Amygdala (tissue), 56 donors: ENCODE data around the gene LSS.
"Not testable (repeated sequence)": the region's sequence is repeated elsewhere in the genome, so short reads cannot be mapped to it uniquely, and the experiment has no call there.

Experiments
- DNase-seq, 56 donors: peaks; one replicate each; lab custom pipeline; 2025; lab: John Stamatoyannopoulos, UW

The LSS gene

DNA sequence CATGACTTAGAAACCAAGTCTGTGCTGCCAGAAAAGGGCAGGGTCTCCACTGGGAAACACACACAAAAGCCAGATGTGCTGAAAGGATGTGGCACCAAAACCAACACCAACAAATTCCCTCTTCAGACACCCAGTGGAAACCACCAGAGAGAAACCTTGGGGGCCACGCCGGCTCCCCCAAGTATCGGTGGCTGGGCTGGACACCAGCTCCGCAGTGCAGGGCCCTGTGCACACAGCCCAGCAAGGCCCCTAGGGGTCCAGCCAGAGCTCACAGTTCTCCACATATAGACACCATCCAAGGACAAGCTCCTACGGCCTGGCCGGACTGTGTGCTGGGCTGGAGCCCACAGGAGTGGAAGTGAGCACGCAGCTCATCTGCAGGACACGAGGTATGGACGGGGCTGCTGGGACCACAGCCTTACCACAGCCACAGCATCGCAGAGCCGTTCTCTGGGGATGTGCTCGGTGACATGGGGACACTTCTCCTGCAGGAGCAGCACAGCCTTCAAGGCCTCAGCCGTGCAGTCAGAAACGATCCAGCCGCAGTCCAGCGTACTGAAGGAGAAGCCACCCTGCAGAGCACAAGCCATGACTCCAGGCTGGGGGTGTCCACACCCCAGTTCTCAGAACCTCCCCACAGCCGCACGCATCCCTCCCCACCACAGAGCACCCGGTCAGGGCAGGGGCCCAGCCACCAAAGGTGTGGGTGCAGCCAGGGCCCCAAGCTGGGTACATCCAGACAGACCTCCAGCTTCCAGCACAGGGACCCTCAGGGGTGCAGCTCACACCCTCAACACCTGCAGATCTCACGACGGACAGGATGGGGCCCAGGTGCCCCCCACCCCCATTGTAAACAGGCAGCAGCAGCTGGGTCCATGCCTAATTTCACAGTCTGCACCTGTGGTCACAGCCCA, 21.3 kb downstream of the LSS start:
- no peak for DNase-seq

DNA sequence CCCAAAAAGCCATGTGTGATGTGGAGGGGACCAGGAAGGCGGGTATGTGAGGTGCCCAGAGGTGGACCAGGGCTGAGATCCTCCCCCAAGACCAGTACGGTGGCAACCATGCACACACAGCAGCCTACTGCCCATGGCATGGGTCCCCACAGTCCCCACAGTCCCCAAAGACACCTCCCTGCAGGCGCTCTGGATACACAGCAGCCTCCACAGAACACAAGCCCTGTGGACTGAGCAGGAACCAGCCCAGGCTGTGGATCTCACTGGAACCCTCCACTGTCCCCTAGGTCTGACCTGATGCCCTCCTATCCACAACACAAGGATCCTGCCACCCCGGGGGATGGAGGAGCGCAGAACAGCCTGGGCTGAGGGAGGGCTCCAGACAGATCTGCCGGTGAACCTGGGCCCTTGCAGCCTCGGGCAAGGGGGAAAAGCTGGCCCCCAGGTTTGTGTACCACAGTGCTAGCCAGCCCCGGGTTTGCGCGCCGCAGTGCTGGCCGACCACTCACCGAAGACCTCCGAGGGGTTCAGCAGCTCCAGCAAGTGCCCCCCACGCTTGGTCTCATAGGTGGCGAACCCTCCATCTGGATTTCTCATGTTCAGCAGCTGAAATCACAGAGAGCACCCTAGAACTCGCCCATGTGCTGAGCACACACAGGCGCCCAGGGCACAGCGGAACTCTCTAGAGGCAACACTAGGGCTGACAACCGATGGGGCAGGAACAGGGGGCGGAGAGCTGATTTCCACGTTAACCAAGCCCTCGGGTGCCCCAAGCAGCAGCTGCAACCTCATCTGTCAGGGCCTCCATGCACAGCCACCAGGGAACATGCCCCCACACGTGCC, 22.2 kb downstream of the LSS start:
- DNase-seq, result no peak

DNA sequence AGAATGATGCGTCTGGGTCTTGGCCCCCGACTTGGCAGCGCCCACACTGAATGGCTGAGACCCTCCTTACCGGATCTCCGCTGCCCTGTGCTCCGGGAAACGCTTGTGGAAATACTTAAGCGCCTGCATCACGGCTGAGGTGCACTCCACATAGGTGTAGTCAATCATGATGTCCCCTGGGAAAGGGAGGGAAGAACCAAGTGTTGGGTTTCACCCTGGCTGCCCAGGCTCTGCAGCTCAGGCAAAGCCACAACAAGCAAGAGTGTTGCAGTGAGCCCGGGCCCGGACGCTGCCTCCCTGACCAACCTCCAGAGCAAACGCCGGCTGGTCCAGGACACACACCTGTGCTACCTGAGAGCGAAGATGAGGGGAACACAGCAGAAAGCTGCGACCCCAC, 22.8 kb downstream of the LSS start:
- DNase-seq, result no peak

DNA sequence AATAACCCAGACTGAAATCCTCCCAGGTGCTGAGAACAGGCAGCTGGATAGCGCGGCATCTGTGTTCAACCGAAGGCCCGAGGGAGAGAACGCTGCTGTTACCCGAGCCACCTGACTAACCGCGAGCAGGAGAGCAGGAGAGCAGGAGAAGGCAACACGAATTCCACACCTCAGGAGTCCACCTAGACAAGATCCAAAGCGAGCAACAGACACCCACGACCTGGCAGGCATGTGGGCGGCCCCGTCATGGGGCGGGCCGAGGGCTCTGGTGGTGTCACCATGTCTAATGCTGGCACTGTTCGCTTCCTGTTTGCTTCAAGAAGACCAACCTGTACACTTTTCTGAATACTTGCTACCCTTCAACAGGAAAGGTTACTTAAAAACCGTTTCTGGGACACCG, 23.4 kb downstream of the LSS start:
- no peak for DNase-seq

DNA sequence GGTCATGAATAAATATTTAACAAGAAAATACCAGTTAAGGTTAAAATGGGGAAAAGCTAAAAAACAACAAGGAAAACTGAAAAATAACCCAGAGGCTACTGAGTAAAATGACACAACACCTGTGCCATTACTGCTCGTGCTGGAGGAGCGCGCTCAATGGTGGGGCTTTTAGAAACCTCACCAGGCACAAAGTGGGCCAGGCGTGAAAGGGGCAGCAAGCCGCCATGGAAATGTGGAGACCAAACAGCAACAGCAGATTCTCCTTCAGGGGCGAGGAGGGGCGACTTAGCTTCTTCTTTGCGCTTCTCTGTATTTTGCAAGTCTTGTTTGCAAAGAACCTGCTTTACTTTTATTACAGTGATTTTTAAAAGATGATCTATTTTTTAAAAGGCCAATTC, 25.4 kb downstream of the LSS start:
- no peak for DNase-seq

DNA sequence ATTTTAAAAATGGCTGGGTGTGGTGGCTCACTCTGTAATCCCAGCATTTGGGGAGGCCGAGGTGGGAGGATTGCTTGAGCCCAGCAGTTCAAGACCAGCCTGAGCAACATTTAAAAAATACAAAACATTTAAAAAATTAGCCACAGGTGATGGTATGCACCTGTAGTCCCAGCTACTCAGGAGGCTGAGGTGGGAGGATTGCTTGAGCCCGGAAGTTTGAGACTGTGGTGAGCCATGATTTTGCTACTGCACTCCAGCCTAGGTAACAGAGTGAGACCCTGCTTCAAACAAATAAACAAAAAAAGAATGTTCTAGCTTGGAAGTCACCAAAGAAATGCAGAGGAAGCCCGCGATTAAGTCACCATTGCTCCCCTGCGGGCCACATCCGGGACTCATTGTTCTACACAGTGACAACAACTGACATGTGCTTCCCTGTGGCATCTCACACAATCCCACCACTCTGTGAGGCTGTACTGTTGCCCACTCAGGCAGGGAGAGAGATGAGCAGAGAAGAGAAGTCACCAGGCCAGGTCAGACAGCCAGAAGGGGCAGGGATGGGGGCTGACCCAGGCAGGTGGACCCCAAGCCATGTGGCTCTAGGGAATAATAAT, 25.9 kb downstream of the LSS start:
- DNase-seq, result no peak

DNA sequence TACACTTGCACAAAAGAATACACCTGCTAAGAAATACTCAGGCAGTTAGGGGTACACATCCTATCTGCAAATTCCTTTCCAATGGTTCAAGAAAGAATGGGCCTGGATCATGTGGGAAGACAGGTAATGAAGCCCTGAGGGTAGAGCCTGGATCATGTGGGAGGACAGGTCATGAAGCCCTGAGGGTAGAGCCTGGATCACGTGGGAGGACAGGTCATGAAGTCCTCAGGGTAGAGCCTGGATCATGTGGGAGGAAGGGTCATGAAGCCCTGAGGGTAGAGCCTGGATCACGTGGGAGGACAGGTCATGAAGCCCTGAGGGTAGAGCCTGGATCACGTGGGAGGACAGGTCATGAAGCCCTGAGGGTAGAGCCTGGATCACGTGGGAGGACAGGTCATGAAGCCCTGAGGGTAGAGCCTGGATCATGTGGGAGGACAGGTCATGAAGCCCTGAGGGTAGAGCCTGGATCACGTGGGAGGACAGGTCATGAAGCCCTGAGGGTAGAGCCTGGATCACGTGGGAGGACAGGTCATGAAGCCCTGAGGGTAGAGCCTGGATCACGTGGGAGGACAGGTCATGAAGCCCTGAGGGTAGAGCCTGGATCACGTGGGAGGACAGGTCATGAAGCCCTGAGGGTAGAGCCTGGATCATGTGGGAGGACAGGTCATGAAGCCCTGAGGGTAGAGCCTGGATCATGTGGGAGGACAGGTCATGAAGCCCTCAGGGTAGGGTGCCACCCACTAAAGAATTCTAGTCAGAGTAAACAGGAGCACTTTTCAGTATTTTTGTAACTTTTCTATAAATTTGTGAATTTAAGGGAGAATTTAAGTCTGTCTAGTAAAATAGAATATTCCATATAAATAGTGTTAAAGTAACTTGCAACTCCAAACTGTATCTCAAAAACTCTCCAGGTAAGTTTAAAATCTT, 27.4 kb downstream of the LSS start:
- DNase-seq, result not testable (repeated sequence)

DNA sequence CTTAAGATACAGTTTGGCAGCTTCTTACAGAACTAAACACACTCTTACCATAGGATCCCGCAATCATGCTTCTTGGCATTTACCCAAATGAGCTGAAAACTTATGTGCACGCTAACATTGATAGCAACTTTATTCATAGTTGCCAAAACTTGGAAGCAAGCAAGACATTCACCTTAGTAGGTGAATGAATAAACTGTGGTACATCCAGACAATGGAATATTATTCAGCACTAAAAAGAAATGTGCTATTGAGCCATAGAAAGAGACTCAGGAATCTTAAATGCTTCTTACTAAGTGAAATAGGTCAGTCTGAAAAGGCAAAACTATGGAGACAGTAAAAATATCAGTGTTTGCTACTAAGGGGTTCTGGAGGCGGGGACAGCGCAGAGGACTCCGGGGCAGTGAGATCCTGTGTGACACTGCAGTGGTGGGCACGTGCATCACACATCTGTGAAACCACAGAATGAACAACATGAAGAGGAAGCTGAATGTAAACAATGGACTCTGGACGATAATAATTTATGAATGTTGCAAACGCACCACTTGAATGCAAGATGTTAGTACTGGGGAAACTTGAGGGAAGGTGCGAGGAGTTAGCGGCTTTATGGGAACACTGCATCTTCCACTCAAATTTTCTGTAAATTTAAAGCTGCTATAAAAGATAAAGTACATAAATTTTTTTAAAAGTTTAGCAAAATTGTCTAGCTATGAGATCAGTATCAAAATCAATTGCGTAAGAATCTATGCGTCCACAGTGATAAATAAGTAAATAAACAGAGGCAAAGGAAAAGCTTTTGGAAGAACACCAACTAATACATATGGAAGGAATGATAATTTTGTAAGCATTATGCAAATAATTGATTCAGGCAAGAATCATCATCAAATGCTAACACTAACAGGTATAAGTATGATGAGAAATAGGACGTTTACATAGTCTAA, 28.9 kb downstream of the LSS start:
- DNase-seq, result no peak

DNA sequence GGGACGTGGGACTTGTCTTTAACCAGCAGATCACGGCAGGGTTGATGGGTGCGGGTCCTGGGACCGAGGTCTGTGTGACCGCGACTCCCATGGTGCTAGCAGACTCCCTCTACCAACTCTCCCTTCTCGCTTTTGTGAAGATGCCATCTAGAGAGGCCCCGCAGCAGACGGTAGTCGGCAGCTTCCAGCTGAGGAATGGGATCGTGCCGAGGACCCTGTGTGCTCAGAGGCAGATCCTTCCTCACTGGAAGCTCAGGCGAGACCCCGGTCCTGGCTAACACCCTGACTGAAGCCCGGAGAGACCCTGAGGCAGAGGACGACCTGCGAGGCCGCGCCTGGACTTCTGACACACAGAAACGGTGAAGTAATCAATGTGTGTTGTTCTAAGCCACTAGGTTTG, 31.8 kb downstream of the LSS start:
- DNase-seq, result no peak

DNA sequence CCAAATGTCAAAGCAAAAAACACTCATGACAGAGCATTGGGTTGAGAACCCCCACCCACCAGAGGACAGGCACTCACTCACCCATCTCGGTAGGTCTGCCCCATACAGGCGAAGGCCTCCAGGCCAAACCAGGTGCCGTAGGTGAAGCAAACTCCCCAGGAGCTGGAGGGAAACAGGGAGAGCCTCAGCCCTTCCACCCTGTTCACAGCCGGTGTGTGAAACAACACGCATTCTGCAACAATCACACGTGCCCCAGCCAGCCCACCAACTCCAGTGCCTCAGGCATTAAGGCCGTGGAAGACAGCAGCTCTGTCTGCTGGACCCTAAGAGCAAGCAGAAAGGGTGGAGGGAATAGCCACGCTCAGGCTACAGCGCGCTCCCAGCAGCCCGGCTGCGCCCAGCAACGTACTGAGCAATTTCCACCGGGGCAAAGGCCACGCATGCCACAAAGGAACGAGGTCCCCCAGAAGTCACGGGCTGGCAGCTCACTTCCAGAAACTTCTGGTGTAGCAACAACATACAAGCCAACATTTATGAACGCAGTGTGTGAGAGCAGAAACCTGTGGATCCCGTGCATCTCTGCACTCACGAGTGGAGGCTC, 32.9 kb downstream of the LSS start:
- DNase-seq, result no peak

DNA sequence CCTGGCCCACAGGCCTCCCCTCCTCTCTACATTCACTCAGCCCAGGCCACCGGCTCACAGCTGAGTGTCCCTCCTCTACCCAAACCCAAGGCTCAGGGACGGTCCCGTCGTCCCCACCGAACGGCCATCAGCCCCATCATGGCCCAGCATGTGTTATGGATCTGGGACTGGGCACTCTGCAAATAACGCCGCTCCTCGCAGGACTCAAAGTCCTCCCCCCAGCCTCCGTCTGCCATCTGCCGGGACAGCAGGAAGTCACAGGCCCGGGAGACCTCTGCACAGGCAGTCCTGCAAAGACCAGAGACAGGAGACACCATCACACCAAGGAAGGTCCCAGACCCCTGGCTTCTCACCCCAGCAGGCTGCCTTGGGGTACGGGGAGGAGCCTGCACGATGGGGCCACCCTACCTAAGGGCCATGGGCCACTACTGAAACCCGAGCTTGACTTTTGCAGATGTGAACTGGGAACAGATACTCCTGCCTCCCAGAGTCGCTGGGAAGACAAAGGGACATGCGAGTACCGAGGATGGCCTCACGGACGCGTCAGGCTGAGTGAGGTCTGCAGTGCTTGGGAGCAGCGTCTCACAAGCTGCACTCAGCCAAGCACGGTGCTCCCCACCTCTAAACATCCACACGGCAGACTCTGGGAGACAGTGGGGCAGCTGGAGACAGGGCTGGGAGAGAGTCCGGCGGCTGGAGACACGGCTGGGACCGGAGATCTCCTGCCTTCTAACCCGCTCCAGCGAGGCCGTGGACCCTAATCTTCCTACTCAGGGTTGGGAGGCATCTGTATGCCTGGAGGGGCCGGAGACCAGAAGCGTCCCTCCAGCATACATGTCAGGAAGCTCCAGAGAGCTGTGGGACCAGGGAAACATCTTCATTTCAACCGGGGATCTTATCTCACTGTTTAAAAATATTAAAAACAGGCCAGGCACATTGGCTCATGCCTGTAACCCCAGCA, 33.9 kb downstream of the LSS start:
- DNase-seq, result no peak

DNA sequence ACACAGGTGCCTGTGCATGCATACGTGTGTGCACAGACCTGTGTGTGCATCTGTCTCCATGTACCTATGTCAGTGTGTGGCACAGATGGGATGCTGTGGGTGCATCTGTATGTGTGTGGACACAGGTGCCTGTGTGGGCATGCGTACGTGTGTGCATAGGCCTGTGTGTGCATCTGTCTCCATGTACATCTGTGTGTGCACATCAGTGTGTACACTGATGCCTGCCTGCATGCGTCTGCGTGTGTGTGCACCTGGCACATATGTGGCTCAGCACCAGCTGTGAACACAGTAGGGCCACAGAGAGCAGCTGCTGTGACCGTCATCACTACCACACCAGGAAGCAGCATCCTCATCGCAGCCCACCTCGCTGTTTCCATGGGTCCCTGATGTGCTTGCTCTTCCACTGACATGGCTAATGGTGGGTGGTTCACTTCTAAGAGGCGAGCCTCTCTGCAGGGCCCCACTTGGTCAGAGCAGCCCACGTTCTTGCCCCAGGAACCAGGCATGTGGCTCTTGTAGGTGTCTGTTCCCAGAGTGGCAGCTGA, 34.7 kb downstream of the LSS start:
- DNase-seq, result no peak

DNA sequence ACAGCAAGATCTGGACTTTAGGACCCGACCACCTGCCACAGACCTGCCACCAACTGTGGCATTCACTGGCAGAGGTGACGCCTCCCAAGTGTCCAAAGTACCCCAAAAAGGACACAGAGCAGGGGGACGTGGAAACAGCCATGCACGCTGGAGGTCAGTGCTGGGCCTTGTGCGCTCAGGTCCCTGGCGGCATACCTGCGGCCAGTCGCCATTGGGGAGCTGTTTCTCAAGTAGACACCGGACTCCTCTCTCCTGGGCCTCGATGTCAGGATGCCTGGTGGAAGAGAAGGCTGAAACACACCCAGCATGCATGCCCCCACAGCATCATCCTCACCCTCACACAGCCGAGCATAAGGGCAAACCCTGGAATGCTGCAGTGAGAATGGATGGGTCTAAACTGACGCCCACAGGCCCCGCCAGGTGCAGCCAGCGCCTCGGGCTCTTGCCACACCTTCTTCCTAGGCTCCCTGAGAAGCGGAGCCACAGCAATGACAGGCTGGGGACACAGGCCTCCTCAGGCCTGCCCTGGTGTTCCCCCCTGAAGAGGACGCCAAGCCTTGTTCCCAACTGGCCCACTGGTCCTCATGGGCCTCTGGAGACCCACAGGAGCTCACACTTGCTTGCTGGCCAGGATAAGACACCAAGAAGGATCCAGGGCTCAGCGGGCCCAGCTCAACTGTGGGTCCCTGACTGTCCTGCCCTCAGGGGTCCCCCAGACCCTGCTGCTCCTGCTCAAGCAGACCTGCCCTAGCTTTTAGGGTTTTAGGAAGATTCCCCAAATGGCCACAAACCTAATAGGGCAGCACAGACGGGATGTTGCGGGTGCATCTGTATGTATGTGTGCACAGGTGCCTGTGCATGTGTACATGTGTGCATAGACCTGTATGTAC, 36.6 kb downstream of the LSS start:
- DNase-seq, result no peak

DNA sequence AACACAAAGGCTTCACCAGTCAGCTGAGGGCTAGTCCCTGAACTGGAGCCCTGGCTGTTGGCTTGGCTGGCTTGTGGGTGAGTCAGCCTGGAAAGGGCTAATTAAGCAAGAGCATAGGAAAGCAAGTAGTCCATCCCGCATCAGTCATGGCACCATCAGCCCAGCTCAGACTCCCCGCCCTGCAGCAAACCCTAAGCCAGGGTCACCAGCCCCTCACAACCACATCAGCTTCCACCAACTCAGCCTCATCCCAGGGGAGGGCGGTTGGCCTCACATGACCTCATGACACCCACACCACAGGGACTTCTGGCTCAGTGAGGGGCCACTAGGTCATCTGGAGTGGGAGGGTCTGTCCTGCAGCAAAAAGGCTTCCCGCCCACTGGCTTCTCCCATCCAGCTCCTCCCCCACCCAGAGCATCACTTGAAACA, 37.3 kb downstream of the LSS start:
- no peak for DNase-seq

DNA sequence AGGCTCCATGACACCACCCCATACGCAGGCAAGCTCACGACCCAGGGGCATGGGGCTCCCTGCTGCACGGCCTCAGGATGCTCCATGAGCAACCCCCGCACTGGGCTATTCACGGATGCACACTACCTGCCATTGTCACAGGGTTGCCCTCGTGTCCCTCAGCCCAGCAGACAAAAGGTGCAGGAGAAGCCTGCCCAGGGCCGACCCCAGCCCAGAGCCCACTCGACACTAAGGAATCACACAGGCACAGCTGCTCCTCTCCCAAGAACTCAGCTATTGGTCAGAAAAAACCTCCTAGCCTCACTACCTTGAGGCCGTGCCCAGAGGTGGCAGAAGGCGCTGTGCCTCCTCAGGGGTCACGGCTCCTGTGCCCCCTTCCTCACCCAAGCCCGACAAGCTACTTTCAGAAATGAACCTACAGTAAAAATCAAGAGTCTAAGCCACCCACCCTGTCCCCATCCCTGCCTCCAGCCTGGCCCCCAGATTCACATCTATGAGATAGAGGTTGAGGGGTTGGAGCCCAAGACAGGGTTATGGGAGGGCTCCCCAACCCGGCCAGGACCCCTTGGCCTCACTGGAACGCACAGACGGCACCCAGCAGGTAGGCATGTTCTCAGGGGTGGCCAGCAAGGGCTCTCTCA, 38.0 kb downstream of the LSS start:
- no peak for DNase-seq
